ENCODE measurements around the gene PCMT1. TPM values are rescaled to one million over a fixed set of nuclear protein-coding genes. Genes with fewer than 3 reads are reported as not detected.
A peak's percentile ranks its signal among the peaks of the same experiment; 100 is the strongest.

PCMT1 gene
- total RNA-seq (ENCODE audit: low replicate concordance) = 44.1 and 117 TPM in 2 replicates

DNA sequence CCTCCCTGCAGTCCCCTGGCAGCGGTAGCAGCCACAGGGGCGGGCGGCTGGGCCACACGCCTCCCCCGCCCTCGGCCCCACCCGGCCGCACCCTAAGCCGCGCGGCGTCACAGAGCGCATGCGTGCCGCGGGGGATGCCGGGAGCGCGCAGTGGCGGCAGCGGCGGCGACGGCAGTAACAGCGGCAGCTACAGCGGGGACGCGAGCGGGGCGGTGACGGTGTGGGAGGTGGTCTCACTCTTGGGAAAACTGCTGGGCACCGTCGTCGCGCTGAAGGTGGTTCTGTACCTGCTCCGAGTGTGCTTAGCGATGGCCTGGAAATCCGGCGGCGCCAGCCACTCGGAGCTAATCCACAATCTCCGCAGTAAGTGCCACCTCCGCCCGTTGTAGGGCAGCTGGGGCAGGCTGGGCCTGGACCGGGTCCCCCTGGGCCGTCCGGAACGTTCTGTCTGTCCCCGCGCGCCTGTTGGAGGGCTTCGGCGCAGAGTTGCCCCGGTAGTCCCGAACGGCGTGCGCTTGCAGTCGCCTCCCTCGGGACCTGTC is at the start of gene PCMT1:
Gene PCMT1, plus strand, starts transcription at position 148 of the 542 bp plus-strand sequence. Its CDS starts 161 bp downstream, at position 309.
- DNase-seq (ENCODE audit: low read depth) = peak; percentile 83
- peak within 1 kb of the TSS; percentile 97 for H3K4me3 ChIP-seq (ENCODE audit: low read depth, low read length)
- TF ChIP-seq, protein P1, sequence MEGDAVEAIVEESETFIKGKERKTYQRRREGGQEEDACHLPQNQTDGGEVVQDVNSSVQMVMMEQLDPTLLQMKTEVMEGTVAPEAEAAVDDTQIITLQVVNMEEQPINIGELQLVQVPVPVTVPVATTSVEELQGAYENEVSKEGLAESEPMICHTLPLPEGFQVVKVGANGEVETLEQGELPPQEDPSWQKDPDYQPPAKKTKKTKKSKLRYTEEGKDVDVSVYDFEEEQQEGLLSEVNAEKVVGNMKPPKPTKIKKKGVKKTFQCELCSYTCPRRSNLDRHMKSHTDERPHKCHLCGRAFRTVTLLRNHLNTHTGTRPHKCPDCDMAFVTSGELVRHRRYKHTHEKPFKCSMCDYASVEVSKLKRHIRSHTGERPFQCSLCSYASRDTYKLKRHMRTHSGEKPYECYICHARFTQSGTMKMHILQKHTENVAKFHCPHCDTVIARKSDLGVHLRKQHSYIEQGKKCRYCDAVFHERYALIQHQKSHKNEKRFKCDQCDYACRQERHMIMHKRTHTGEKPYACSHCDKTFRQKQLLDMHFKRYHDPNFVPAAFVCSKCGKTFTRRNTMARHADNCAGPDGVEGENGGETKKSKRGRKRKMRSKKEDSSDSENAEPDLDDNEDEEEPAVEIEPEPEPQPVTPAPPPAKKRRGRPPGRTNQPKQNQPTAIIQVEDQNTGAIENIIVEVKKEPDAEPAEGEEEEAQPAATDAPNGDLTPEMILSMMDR (IDR thresholded peaks at IDR 0.05; ENCODE audit: insufficient read depth, low read length) = no peak

DNA sequence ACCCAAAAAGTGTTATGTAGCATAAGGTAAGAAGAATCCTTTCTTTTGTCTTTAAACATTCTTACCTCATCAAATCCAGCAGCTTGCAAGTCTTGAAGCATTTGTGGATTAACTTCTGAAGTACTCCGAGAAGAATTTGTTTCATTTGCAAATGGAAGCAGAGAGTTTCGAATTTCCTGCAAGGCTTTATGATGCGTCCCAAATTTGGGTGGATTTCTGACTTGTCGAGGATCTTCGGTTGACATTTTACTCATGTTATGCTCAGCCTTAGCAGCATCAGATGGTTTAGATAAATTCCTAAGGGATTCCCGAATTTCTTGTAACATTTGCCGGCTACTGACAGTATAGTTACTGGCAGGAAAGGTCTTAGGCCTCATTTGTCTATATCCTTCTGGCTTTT is 47.8 kb upstream of the PCMT1 start:
- TF ChIP-seq, protein P1 (IDR thresholded peaks at IDR 0.05; ENCODE audit: insufficient read depth, low read length) = no peak
- no peak overlapping the region for H3K4me3 ChIP-seq (ENCODE audit: low read depth, low read length)
- DNase-seq (ENCODE audit: low read depth) = peak; percentile 13

DNA sequence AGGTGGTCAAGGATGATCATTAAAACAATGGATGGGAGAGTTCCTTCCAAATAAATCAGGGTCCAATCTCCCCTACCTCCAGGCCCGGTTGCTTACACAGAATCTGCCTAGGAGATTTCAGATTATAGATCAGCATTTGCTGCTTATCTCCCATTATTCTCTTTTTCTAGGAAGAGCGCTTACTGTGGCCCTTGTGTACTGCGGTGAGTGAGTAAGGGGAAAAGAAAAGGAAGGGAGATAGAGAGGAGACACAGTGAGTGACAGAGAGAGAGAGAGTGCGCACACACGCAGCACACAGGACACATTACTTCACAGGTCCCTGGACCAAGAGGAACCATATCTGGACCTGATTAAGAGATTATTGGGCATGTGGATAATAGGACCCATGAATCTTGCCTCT is 37.8 kb upstream of the PCMT1 start:
- no peak overlapping the region for H3K4me3 ChIP-seq (ENCODE audit: low read depth, low read length)
- TF ChIP-seq, protein P1 (IDR thresholded peaks at IDR 0.05; ENCODE audit: insufficient read depth, low read length) = no peak
- no peak for DNase-seq (ENCODE audit: low read depth)

DNA sequence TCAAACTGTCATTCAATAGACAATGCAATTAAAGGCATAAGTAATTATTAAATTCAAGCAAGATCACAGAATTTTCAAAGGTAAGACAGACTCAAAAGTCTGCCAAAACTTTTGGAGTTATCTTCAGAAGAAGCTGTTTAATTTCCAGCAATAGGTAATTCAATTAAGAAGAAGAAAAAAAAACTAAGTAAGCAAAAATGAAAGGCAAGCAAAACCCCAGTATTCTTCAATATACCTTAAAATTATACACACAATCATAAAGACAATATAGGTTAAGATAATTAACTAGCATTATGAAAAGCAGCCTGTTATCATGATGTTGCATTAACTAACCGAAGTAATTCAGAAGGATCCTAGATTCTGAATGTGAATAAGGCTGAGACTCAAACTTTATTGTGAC is 35.1 kb upstream of the PCMT1 start:
- no peak for DNase-seq (ENCODE audit: low read depth)
- no peak overlapping the region for H3K4me3 ChIP-seq (ENCODE audit: low read depth, low read length)
- TF ChIP-seq, protein P1 (IDR thresholded peaks at IDR 0.05; ENCODE audit: insufficient read depth, low read length) = no peak

DNA sequence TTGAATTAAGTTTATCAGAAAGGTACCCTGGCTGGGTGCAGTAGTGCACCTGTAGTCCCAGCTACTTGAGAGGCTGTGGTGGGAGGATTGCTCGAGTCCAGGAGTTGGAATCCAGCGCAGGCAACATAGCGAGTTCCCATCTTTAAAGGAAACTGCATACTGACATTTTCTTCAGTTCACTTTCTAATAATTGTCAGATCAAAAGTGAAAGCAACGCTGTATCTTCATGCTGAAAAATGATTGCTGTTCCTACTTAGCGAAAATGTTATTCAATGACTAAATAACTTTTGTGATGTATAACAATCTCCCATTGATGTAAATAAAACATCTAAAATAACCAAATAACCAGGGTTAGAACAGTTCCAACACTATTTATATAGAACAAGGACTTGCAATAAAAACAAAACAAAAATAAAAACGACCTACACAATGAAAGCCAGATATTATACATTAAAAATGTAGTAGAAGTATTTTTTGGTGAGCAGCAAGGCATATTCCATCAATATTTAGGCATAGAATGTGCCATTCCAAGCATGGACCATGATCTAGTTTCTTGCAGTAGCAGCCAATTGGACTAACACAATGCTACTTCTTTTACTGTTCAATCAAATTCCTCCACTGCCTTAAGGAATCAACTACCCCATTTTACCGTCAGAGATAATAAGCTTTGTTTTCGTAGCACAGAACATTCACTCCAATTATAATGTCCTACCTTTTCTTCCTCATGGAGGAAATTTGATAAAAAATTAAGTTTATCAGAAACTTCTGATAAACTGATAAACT is 33.2 kb upstream of the PCMT1 start:
- TF ChIP-seq, protein P1 (IDR thresholded peaks at IDR 0.05; ENCODE audit: insufficient read depth, low read length) = no peak
- peak overlapping the region; percentile 86 for H3K4me3 ChIP-seq (ENCODE audit: low read depth, low read length)
- DNase-seq (ENCODE audit: low read depth) = peak; percentile 35

DNA sequence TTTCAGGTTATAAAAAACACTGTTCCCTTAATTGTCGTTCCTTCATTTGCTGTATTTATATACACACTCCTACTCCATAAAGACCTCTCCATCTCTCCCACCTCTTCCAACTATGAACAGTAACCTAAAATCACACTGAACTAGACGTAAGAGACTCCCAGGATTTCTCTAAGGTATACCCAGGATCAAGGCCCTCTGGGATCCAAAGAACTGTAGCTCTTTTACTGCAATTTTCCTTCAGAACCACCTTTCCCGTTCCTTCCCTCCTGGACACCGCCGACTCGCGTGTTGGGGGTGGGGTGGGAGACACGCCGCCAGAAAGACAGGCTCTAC is 32.3 kb upstream of the PCMT1 start:
- DNase-seq (ENCODE audit: low read depth) = no peak
- H3K4me3 ChIP-seq (ENCODE audit: low read depth, low read length) = peak overlapping the region; percentile 86
- TF ChIP-seq, protein P1 (IDR thresholded peaks at IDR 0.05; ENCODE audit: insufficient read depth, low read length) = no peak
